DMS53 (cell line): ENCODE measurements around the gene DYNLT2B.
"Not testable (repeated sequence)": the region's sequence is repeated elsewhere in the genome, so short reads cannot be mapped to it uniquely, and the experiment has no call there.

Experiments used
- DNase-seq: peaks from one replicate; lab custom pipeline; 2025; lab: John Stamatoyannopoulos, UW

The DYNLT2B gene

DNA sequence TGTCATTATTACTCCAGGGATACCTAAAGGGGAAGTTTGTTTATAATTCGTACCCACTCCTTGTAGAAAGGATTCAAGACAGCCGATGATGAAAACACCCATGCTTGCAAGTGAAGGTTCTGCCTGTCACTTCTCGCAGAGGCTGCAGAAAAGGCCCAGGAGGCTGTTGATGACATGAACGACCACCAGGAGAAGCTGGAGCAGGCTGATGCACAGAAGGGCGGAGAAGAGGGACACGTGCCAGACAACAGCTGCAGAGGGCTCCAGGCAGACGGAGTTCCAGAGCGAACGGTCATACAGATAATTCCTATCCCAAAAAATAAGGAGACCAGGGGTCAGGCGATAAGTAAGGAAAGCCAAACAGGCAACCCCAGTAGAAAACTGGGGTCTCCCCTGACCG, 5.7 kb upstream of the DYNLT2B start:
- no peak for DNase-seq

DNA sequence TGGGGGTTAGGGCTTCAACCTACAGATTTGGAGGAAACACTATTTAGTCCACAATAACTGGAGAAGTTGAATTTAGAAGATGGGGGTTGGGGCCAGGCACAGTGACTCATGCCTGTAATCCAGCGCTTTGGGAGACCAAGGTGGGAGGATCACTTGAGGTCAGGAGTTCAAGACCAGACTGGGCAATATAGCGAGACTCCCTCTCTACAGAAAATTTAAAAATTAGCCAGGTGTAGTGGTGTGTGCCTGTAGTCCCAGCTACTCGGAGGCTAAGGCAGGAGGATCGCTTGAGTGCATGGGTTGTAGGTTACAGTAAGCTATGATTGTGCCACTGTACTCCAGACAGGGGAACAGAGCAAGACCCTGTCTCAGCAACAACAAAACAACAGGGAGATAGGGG, 5.0 kb upstream of the DYNLT2B start:
- DNase-seq, result no peak

GRCh38 chr3:196321162-196321561, 3.1 kb upstream of the DYNLT2B start:
- no peak for DNase-seq

DNA sequence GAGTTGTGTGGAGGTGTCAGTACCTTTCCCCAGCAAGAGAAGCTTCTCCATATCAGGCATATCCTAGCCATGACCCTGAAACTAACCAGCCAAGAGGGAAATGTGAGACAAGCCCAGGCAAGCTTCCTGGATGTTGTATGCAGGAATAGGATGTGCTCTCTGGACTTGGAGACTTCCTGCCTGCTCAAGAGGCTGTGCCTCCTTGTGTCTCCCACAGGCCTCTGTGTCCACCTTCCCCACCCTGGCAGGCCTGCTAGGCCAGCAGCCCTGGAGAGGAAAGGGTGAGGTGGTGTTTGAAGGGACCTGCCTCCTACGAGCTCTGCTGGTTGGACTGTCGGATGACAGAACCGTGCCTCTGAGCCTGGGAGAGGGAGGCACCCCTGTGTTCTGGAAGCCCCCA, 2.1 kb upstream of the DYNLT2B start:
- DNase-seq, result no peak

- DNase-seq, result not testable (repeated sequence)
These were observed 997 bp downstream of the DYNLT2B start for GRCh38 chr3:196316799-196317686.

GRCh38 chr3:196315821-196316220, 2.2 kb downstream of the DYNLT2B start:
- DNase-seq, result no peak

GRCh38 chr3:196314597-196314996, 3.4 kb downstream of the DYNLT2B start:
- no peak for DNase-seq

- DNase-seq, result not testable (repeated sequence)
These were observed 4.0 kb downstream of the DYNLT2B start for GRCh38 chr3:196314086-196314485.

DNA sequence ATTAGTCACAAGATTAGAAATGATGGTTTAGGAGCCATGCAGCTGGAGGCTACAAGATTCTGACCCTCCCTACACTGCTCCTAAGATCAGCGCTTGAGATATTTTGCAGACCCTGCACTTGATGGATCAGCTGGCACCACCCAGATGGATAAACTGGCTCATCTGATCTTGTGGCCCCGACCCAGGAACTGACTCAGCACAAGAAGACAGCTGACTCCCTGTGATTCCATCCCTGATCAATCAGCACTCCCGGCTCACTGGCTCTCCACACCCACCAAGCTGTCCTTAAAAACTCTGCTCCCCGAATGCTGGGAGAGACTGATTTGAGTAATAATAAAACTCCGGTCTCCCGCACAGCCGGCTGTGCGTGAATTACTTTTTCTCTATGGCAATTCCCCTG, 15.1 kb downstream of the DYNLT2B start:
- not testable (repeated sequence) for DNase-seq

DNA sequence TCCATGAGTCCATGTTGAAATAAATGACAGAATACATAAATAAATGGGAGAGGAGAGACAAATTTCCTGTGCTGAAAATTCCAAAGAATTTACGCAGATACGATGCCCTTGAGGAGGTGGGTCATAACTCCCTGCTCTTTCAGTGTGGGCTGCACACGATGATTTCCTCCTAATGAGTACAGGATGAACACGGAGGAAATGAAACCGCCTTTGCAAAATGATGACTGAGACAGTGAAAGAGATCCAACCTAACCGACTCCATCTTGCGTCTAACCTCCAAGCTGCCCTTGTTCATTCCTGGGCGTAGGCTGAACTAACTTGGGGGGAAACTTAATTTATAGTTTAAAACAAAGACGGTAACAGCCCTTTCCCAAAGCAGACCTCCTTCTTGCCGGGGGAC, 15.5 kb downstream of the DYNLT2B start:
- DNase-seq, result not testable (repeated sequence)

GRCh38 chr3:196298521-196298920, 19.5 kb downstream of the DYNLT2B start:
- no peak for DNase-seq

DNA sequence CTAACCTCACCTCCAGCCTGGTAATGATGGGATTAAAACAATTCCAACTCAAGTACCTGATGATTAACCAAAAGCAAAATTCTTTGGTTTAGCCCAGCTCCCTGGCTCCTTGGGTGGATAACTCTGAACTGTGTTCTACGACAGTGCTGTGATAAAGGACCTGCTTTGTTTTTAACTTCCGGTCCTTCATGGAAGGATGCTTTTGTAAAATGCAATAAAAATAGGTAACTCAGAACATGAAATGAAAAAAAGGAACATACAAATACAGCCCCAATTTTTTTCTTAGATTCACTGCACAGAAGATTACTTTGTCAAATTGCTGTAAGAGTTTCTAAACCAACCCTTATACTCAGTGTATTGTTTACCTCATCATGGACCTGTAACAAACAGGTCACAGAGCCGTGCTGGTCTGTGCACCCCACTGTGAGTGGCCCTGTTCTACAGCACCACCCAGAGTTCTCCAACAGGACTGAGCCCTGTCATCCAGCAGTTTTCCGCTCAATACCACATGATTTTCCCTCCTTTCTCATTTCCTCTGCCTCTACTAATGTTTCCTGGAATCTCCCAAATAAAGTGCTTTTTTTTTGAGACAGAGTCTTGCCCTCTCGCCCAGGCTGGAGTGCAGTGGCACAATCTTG, 25.6 kb downstream of the DYNLT2B start:
- no peak for DNase-seq

DNA sequence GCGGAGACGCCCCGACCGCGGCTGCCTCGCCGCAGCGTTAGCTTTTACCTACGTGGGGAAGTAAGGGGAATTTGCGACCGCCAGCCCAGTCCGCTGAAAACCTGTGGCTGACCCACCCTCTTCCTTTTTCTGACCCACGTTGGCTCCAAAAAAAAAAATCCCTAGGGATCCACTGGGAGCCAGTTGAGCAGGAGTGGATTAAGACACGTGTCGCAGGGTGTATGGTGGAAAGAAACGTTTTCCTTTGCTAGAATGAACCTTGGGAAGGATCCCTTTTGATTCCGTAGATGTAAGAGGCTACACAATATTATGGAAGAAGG, 29.9 kb downstream of the DYNLT2B start:
- peak; percentile 81 for DNase-seq

DNA sequence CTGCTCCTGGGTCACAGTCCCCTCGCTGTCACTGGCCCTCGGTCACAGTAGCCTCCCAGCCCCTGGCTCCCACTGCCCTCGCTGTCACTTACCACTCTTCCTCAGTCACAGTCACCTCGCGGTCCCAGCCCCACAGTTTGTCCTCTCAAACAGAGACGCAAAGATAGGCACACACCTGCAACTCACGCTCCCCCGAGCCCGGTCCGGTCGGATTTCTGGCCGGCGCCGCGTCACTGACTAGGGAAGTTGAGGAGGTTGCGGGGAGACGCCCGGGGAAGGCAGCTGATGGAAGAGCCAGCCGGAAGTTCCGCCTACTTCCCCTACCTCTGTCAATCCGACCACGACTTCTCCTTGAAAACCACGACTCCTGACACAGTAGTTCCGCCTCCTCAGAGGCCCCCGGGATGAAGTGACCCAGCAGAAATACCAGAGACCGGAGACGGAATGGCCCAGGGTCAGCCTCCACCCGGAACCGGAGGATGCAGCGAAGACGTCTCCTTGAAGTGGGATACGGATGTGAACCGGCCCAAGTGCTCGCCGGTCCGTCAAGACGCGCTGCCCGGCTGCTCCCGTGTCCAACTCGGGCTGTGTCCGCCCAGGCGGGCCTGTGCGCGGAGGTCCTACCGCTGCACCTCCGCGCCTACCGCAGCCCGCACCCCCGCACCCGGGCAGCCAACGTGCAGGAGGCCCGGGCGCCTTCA, 30.4 kb downstream of the DYNLT2B start, which contains the start of gene PCYT1A:
Gene PCYT1A (minus strand): TSS at position 287 of the 701 bp plus-strand sequence. CDS start 17,195 bp downstream, outside the sequence.
- peak; percentile 95 for DNase-seq

DNA sequence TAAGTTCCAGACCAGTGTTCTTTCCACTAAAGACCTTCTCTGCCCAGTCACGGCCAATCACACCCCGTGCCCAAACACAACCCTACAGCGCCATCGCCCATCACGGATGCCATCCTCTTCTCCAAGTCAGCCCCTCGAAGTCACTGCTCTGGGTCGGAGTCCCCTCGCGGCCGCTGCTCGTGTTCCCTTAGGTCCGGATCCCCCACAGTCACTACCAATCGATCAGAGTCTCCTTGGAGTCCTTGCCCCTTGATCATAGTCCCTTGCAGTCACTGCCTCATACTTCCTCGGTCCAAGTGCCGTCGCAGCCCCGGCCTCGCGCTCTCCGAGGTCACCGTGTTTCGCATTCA, 31.0 kb downstream of the DYNLT2B start:
- DNase-seq, result no peak

DNA sequence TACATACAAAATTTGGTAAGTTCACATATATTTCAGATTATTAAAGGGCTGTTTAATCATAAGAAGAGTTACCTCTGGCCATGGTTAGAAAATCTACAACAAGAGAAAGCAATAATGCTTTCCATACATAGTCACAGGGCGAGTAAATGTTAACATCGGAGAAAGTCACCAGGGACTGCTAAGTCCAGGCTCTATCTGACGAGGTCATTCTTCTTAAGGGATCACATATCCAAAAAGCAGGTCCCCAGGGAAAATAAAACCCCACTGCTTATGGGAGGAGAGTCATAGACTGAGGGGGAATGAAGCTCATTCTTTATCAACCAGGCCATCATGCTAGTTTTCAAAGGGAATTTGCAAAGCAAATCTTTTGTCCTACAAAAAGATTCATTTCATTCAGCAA, 33.6 kb downstream of the DYNLT2B start:
- DNase-seq, result no peak

- DNase-seq, result no peak
These were observed 36.1 kb downstream of the DYNLT2B start for GRCh38 chr3:196281962-196282361.

GRCh38 chr3:196280689-196281440, 37.2 kb downstream of the DYNLT2B start:
- DNase-seq, result no peak

GRCh38 chr3:196275126-196275525, 42.9 kb downstream of the DYNLT2B start:
- DNase-seq, result no peak

- DNase-seq, result no peak
These were observed 43.5 kb downstream of the DYNLT2B start for GRCh38 chr3:196274585-196274984.

DNA sequence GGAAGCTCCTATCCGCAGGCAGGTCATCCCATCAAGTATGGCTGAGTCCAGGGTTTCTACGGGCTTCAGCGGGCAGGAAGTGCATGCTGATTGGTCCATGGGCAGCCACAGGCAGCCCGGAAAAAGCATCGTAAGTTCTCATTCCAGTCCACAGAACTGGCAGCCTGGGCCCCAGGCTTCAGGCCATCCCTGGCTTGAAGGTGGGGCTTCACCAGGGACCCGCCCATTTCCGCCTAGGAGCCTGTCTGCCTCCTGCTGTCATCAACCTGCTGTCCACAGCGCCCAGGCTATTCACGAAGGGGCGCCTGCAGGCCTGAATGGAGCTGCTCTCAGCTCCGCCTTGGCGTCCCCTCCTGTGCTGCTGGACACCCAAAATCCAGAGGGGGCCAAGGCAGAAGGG, 44.4 kb downstream of the DYNLT2B start:
- DNase-seq, result no peak

DNA sequence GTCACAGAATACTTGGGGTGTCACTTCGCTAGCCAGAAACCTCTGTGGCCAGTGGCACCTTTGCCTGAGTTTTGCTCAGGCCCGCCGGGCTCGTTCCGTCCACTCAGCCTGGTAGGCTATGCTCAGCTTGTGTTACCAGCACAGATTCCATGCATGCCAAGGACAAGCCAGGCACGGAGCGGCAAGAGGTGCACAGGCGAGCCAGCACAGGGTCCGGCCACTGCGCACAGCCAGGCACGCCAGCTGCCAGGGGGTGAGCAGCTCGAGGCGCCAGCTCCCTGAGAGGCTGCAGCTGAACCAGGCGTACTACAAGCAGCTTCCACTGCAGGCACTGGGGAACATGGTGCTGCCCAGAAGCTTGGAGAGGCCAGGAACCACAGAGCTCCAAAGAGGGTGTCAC, 45.2 kb downstream of the DYNLT2B start:
- DNase-seq, result no peak
